Stimulated activated CD4-positive, alpha-beta T cell treated with anti-CD3 and anti-CD28 coated beads, Interleukin-4, amount 100 ng/mL, for 48 hours (primary cell): ENCODE data around the gene CDC42SE1.
"Not testable (repeated sequence)": the region's sequence is repeated elsewhere in the genome, so short reads cannot be mapped to it uniquely, and the experiment has no call there.

Experiments used
- DNase-seq, 2 donors: peaks; one replicate each; pipeline ENCODE4 v3.0.0-alpha.2; 2020; ENCODE audit warnings: low read depth in 2 of 2

Gene CDC42SE1, protein sequence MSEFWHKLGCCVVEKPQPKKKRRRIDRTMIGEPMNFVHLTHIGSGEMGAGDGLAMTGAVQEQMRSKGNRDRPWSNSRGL

DNA sequence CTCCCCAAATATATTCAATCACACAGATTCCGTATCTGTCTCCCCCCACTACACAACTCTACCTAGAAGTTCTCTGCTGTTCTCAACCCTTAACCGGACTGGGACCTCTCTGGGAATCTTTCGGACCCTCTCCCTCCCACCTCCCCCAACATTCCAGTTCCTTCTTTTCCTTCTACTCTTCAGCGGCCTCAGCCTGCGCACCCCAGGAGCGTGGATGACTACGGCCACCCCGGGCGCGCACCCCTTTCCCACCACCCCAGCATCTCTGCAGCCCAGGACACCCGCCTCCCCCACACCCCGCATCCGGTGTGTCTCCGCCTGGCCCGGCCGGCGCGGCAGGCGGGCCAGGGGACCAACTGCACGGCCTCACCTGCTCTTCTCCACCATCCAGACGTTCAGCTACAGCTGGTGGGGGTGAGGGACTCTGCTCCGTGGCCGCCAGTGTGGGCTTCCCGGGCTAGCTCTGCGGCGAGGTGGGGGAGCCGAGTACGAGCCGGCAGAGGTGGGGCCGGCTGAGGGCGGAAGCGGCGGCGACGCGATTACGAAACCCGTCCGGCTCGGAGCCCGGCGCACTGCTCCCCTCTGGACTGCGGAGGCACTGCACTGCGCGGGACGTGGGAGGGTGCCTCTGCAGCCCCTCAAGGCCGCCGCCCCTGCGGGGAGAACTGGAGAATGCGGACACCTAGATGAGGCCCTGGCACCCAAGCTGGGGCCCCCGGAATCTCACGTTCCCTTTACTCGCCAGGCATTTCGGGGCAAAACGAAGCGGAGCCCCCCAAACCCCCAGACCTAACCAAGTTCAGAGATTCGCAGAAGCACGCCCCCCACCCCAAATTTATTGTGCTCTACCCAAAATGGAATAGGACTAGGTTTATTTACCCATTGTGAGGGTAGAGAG is at the start of gene CDC42SE1:
Gene CDC42SE1, minus strand, starts transcription at position 514 of the 898 bp plus-strand sequence. CDS start 3,892 bp downstream, outside the sequence.
- DNase-seq = peak; percentile 75 to 84

DNA sequence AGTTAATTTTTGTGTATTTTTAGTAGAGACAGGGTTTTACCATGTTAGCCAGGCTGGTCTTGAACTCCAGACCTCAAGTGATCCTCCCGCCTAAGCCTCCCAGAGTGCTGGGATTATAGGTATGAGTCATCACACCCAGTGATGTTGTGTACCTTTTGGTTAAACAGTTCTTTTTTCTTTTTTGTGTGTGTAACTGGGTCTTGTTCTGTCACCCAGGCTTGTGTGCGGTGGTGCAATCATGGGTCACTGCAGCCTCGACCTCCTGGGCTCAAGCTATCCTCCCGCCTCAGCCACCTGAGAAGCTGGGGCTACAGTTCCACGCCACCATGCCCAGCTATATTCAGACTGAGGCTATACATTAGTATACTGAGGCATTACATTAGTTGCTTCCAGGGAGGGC is 48.9 kb upstream of the CDC42SE1 start:
- no peak for DNase-seq

DNA sequence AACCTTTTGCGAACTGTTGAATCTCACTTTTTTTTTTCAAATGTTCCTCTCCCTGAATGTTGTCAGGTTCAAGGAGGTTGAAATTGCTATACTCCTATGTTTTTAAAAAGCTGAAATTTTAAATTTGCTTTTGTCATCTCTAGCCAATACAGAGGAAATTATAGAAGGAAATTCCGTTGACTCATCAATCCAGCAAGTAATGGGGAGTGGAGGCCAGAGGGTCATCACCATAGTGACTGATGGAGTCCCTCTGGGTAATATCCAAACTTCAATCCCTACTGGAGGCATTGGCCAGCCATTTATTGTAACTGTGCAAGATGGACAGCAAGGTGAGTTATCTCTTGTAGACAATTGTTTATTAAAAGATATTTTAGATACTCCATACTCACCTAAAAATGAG is 47.5 kb upstream of the CDC42SE1 start:
- DNase-seq = no peak

DNA sequence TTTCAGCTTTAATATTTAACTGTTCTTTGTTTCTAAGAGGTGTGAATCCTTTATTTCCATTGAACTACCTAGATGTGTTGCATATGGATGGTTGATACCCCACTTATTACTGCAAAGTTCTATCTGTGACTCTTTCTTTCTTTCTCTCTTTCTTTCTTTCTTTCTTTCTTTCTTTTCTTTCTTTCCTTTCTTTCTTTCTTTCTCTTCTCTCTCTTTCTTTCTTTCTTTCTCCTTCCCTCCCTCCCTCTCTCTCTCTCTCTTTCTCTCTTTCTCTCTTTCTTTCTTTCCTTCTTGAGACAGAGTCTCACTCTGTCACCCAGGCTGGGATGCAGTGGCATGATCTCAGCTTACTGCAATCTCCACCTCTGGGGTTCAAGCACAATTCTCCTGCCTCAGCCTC is 45.2 kb upstream of the CDC42SE1 start:
- DNase-seq = no peak

DNA sequence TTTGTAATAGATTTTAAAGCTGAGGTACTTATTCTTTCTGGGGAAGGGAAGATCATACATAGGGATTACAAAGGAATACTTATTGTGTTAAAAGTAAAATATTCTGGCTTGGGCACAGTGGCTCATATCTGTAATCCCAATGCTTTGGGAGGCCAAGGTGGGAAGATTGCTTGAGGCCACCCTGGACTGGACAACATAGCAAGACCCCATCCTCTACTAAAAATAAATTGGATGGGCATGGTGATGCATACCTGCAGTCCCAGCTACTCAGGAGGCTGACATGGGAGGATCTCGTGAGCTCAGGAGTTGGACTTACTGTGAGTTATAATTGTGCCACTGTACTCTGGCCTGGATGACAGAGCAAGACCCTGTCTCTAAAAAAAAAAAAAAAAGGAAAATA is 38.7 kb upstream of the CDC42SE1 start:
- DNase-seq = no peak

DNA sequence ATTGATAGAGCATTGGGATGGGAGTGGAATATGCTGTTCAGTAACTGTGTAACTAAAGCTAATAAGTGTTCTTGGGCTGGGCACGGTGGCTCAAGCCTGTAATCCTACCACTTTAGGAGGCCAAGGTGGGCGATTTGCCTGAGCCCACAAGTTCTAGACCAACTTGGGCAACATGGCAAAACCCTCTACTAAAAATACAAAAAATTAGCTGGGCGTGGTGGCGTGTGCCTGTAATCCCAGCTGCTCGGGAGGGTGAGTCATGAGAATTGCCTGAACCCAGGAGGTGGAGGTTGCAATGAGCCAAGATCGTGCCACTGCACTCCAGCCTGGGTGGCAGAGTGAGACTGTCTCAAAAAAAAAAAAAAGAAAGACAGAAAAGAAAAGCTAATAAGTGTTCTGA is 38.0 kb upstream of the CDC42SE1 start:
- not testable (repeated sequence) for DNase-seq

DNA sequence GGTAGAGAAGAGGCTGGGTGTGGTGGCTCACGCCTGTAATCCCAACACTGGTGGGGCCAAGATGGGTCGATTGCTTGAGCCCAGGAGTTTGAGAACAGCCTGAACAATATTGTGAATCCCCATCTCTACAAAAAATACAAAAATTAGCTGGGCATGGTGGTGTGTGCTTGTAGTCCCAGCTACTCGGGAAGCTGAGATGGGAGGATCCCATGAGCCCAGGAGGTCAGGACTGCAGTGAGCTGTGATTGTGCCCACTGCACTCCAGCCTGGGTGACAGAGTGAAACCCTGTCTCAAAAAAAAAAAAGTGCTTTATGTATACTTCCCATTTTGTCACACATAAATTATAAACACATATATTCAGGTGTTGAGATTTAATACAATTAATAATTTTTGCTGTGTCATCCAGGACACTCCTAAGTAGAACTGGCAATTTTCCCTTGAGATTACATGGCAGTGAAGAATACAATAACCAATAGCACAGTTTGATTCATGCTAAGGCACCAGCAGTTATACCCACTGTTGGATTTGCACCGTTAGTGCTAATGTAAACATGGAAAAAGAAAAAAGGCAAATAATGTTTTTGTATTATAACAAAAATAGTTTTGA is 26.6 kb upstream of the CDC42SE1 start:
- DNase-seq = no peak

DNA sequence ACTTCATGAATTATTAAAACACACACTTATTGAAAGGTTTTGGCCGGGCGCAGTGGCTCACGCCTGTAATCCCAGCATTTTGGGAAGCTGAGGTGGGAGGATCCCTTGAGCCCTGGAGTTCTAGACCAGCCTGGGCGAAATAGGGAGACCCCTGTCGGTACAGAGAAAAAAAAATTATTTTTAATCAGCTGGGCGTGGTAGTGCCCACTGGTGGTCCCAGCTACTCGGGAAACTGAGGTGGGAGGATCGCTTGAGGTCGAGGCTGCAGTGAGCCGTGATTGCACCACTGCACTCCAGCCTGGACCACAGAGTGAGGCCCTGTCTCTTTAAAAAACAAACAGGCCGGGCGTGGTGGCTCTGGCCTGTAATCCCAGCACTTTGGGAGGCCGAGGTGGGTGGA is 12.8 kb upstream of the CDC42SE1 start:
- no peak for DNase-seq

DNA sequence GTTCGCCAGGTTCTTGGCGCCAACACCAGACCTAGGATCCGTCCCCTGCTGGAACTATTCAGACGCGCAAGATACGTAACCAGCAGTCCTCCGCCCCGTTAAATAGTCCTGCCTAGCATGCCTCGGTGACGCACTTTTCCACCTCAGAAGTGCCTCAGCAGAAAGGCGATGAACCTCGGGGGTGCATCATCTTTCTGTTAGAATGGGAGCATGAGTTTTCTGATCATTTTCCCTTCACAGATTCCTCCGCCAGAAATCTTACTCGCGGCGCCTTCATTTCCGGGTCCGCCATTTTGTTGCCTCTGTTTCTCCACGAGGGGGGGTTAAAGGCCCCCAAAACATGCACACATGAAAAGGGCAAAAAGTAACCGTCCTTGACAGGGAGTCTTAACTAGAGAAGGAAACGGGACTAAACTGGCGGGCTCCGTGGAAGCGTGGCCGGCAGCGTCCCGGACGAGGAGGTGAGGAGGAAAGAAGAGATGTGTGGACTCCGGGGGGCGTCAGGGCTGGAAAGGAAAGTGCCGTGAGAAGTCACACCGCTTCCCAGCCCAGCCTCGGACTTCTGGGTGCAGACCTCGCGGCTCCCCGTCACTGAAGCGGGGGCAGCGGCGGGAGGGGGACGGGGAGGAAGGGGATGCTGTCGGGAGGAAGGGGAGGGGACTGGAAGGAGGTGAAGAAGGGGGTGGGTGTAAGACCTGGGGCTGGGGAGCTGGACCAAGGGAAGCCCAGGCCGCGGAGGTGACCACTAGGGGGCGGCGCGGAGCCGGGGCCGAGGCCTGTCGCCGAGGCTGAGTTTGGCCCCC is 11.3 kb upstream of the CDC42SE1 start, which contains the start of gene GABPB2:
Gene GABPB2, plus strand, starts transcription at position 288 of the 803 bp plus-strand sequence. CDS start 17,429 bp downstream, outside the sequence.
- peak; percentile 88 to 89 for DNase-seq

DNA sequence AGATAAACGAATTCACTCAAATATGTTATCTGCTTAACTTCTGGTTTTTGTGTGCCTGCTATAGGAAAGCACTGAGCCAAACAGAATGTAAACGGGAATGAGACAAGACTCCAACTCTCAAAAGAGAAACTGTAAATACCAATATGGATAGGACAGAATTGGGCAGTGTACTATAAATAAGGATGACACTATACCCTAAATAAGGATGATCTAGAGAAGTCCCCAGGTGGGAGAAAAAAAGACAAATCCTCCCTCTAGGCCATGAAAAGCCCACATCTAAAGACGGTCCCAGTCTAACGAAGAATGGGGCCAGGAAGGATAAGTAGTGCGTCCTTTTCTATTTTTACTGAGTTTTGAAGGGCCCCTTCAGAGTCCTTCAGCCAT is 9.7 kb upstream of the CDC42SE1 start:
- no peak for DNase-seq

DNA sequence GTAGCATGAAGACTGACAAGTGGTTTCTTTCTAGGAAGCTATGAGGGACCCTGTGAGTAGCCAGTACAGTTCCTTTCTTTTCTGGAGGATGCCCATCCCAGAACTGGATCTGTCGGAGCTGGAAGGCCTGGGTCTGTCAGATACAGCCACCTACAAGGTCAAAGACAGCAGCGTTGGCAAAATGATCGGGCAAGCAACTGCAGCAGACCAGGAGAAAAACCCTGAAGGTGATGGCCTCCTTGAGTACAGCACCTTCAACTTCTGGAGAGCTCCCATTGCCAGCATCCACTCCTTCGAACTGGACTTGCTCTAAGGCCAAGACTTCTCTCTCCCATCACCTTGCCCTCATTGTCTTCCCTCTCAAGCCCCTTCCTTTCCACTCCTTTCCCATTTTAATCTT is 7.8 kb upstream of the CDC42SE1 start:
- no peak for DNase-seq

DNA sequence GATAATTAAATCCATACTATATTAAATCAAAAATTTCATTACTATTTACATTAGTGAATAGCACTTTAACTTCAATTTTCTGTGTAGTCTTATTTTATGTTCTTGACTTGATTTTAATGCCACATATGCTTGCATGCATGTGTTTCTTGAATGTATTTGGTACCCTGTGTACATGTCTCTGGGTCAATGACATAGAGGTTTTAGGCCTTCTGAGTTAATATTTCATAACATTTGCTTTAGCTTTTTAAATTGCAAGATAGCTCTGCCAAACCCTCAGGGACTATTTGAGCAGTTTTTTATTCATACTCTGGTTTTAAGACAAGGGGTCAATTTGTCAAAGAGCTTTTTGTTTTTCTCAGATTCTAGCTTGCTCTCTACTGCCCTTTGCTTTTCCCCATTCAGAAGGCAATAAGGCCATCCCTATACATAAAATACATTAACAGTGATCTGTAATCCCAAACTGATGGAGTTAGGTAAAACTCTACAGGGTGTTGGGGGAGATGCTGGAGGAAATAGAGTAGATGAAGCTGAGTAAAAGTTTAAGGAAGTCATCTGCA is 5.7 kb upstream of the CDC42SE1 start:
- DNase-seq = no peak

DNA sequence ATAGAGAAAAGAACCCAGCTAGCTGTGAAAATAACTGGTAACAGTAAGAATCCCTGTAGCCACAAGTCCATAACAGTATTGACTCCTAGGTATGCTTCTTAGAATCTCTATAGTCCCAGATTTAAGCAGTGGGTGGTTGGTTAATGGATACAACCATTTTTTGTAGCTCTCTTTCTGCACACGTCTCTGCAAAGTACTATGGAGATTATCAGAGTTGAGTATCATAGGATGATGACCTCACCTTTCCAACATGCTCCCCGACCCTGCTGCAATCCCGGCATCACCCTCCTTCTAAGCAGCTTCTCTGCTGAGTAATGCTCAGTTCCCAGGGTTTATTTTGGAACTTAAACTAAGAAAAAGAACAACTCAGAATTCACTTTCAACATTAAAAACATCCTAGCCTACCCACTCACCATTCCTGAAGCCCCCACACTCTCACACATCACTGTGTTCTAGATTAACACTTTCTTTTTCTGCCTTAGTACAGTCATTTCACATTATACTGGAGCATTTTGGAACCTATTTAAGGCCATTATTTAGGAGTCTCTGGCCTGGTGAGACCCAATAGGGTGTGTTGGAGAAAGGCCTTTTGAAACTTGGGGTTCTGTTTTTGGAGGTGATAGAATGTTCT is 3.4 kb upstream of the CDC42SE1 start:
- no peak for DNase-seq

DNA sequence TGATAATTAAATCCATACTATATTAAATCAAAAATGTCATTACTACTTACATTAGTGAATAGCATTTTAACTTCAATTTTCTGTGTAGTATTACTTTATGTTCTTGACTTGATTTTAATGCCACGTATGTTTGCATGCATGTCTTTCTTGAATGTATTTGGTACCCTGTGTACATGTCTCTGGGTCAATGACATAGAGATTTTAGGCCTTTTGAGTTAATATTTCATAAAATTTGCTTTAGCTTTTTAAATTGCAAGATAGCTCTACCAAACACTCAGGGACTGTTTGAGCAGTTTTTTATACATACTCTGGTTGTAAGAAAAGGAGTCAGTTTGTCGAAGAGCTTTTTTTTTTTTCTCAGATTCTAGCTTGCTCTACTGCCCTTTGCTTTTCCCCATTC is 2.3 kb upstream of the CDC42SE1 start:
- DNase-seq = no peak

DNA sequence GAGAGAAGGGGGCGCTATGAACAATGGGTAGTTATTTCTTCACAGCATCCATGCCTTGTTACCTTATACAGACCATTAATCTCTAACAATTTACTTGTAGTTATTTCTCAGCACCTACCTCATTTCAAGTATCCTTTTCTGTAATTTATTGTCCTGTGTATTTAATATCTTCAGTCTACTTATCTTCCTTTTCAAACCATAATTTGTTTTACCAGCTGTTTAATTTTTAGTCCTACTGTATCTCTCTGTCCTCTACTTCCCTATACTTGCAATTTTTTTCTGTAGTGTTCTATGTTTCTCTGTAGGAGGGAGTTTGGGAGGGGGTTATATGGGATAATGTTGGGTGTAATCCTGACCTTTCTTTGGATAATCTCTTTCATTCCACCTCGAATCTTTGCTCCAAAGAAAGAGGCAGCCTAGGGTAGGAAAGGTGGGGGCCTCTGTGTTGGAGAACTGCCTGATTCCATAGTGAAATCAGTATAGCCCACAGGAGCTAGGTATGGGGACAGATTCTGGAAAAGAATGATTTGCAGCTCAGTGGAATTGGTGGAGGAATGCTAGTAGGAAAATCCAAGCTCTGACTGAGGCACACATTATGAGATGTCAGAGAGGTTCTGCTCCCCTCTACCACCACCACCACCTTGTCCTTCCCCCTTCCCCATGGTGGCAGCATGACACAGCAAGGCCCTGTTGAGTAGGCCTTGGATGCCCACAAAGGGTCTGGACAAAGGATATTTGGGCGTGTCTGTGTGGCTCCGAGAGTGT is 1.4 kb upstream of the CDC42SE1 start:
- DNase-seq = no peak

DNA sequence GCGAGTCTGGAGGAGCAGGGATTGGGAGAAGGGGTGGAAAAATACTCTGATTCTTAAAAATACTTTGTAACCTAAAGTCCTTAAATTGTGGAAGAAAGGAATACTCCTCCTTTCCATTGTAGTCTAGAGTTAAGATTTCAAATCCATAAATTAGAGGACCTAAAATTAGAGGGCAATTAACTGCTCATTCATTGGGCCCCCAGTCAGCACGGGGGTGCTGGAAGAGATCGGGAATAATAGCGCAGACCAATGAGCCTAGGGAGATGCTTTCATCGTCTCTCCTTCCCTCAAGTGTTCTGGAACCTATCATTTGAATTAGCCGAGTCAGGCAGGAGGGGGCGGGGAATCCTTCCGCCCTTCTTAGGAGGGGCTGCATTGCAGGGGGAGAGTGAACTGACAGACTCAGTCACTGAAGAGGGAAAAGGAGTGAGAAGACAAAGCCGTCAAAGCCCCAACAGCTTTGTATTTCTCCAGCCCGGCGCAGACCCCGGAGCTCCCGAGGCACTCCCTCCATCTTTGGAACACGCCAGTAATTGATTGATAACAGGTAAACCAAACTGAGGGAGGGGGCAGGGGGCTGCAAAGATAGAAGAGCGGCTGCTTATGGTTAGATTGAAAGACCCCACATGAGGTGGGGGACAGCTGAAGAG is 710 bp upstream of the CDC42SE1 start, which contains the start of gene MLLT11:
Gene MLLT11, plus strand, starts transcription at position 391 of the 650 bp plus-strand sequence. CDS start 6,828 bp downstream, outside the sequence.
- DNase-seq = no peak

DNA sequence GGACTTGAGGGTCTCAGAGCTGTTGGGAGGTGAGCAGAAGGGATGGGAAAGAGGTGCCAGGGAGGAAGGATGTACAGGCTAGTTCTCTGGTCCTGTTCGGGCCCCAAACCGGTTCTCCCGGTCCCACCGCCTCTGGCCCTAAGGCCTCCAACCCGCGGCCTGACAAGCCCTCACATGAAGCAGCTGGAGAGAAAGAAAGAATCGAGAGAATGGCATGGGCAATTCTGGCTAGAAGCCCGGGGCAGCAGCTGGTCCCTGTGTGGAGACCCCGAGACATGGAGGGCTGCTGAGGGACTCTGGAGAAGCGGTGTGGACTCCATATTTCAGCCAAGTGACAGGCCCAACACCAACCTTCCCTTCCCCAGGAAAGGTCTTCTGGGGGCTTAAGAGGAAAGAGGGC is 730 bp downstream of the CDC42SE1 start:
- DNase-seq = no peak

DNA sequence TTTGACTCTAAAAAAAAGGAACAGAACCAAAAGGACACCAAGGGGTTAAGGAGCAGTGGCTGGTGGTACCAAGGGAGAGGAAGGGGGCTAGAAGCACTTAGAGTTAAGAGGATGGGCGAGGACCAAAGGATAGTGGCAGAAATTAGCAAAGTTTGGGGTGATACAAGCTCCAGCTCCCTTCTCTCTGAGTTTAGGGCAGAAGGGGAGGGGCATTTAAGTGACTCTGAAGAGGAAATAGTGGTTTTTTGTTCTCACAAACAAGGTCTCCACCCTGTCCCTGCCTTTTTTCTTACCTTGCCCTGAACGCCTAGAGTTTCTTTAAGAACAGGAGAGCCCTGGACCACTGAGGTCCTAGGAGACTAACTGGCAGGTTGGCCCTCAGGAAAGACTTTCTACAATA is 3.3 kb downstream of the CDC42SE1 start:
- DNase-seq = no peak

DNA sequence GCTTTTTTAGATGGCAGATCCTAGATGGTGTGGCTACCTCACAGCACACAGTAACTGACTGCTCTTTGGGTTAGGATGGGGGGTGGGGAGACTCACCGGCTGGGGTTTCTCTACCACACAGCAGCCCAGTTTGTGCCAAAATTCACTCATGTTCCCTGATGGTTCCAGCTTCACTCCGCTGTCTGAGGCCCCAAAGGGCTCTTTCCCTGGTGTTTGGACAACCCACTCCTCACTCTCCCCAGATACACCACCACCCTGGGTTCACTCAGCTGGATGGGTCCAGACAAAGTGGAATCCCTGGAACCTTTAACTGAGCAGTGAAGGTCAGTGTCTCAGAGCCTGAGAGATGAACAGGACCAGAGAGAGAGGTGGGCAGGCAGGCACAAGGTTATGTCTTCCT is 3.8 kb downstream of the CDC42SE1 start:
- DNase-seq = no peak

DNA sequence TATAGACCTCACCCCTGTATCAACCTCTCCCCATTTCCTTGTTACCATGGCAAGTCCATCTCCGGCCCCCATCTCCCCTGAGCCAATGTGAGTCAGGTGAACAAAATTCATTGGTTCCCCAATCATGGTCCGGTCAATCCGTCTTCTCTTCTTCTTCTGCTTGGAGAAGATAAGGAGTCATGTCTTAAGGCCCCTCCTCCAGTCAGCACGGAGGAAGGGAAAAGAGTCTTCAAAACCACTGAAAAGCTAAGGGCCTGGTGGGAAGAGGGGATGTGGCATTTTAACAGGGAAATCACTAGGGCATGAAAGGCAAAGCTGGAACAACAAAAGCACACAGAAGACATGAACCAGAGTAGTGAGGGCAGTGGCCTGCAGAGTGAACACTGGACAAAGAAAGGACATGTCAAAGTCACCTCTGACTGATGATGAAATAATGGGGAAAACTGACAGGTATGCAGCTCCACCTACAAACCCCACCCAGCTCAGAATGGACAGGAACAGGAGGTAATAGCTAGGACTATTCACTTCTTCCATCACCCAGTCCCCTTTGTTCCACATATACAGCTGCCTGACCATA is 4.4 kb downstream of the CDC42SE1 start:
- no peak for DNase-seq
